RWPE1 (cell line): ENCODE data around the gene MLXIP.

ENCODE experiments used
- CTCF ChIA-PET: fragments of 350-600 bp; sonication (Branson Sonifier 250); formaldehyde crosslinking; extraction: SDS; loops from one replicate; lab custom pipeline; 2021; lab: Yijun Ruan, JAX
- POLR2A ChIA-PET: fragments of 400-600 bp; formaldehyde crosslinking; extraction: SDS; loops from one replicate; lab custom pipeline; 2020; ENCODE audit warnings: antibody characterized with exemption; ENCODE audit not compliant: low non-redundant PET; lab: Yijun Ruan, JAX
- DNase-seq: peaks from one replicate; pipeline ENCODE4 v3.0.0; 2012; ENCODE audit warnings: low spot score
- H3K27ac ChIP-seq: fragments of 450-650 bp; 2 replicates; pipeline ENCODE4 v1.5.1; 2017
- TF ChIP-seq, protein P1 (sequence below): fragments of 450-650 bp; conservative IDR thresholded peaks from 2 replicates; pipeline ENCODE4 v1.5.1; 2017; ENCODE audit warnings: low read depth, mild to moderate bottlenecking

Gene MLXIP

GRCh38 chr12:122152754-122153153 lies 74.2 kb downstream of the MLXIP start:
- TF ChIP-seq, protein P1, sequence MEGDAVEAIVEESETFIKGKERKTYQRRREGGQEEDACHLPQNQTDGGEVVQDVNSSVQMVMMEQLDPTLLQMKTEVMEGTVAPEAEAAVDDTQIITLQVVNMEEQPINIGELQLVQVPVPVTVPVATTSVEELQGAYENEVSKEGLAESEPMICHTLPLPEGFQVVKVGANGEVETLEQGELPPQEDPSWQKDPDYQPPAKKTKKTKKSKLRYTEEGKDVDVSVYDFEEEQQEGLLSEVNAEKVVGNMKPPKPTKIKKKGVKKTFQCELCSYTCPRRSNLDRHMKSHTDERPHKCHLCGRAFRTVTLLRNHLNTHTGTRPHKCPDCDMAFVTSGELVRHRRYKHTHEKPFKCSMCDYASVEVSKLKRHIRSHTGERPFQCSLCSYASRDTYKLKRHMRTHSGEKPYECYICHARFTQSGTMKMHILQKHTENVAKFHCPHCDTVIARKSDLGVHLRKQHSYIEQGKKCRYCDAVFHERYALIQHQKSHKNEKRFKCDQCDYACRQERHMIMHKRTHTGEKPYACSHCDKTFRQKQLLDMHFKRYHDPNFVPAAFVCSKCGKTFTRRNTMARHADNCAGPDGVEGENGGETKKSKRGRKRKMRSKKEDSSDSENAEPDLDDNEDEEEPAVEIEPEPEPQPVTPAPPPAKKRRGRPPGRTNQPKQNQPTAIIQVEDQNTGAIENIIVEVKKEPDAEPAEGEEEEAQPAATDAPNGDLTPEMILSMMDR: no peak
- CTCF ChIA-PET: interaction anchor here (0.7 kb wide), 1 partner anchor 38 kb away, joined by 3 read pairs; no protein-coding TSS in a partner anchor
- no peak overlapping the region for H3K27ac ChIP-seq
- POLR2A ChIA-PET: no interaction called here
- no peak for DNase-seq

DNA sequence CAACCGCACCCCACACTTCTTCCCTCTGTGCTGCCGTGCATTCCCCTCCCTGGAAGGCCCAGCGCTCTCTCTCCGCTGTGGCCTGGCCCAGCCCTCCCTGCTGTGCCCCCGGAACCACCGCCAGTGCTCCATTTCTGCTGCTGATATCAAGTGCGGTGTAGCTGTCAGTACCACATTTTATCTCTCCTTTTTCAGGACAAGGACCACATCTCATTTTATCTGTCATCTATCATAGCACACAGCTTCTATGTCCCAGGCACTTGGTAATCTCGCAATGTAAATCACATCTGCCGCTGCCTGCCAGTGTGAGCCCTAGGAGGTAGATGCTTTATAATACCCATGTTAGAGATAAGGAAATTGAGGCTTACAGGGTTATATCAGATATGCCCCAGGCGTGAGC lies 77.1 kb downstream of the MLXIP start:
- H3K27ac ChIP-seq: no peak overlapping the region
- POLR2A ChIA-PET: no interaction called here
- TF ChIP-seq, protein P1: no peak
- no peak for DNase-seq
- CTCF ChIA-PET: interaction anchor here (1.0 kb wide), 1 partner anchor 35 kb away, joined by 4 read pairs; no protein-coding TSS in a partner anchor

GRCh38 chr12:122158700-122159285 lies 80.2 kb downstream of the MLXIP start:
- no peak overlapping the region for H3K27ac ChIP-seq
- ChIA-PET CTCF (interaction anchor here (0.6 to 1.4 kb wide), 4 partner anchors 32 to 574 kb away, joined by 4 to 5 read pairs (median 4); no protein-coding TSS in a partner anchor), POLR2A (no interaction called here)
- TF ChIP-seq, protein P1: no peak
- DNase-seq: no peak

DNA sequence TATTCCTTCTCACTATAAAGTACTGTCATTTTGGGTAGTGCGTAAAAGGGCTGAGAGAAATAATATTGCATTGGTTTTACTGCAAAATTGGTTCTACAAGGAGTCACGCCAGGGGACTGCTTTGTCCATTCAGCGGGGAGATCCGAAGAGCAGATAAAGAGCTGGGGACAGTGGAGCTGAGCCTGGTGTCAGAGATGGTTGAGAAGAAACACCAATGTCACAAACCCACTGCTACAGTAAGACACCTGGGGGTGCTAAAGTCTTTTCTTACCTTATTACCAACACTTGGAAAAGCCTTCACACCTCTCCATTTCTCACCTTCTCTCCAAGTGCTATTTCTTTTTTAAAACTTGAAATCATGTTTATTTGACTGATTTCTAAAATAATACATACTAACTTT lies 81.3 kb downstream of the MLXIP start:
- ChIA-PET CTCF (interaction anchor here (1.4 kb wide), 1 partner anchor 31 kb away, joined by 5 read pairs; no protein-coding TSS in a partner anchor), POLR2A (no interaction called here)
- no peak overlapping the region for H3K27ac ChIP-seq
- DNase-seq: no peak
- TF ChIP-seq, protein P1: no peak

- ChIA-PET CTCF (interaction anchor here (0.6 kb wide), 2 partner anchors 667 to 681 kb away, joined by 3 read pairs; no protein-coding TSS in a partner anchor), POLR2A (no interaction called here)
- H3K27ac ChIP-seq: no peak overlapping the region
- DNase-seq: no peak
- TF ChIP-seq, protein P1: no peak
These were observed 82.2 kb downstream of the MLXIP start for GRCh38 chr12:122160761-122161160.

DNA sequence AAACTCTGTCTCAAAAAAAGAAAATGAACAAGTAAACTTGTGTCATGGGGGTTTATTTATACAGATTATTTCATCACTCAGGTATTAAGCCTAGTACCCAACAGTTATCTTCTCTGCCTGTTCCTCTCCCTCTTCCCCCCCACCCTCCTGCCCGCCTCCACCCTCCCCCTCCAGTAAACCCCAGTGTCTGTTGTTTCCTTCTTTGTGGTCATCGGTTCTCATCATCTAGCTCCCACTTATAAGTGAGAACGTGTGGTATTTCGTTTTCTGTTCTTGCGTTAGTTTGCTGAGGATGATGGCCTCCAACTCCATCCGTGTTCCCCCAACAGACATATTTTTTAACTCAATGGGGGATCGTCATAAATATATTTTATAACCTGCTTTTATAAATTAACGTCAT lies 83.1 kb downstream of the MLXIP start:
- no peak for DNase-seq
- H3K27ac ChIP-seq: no peak overlapping the region
- POLR2A ChIA-PET: no interaction called here
- CTCF ChIA-PET: interaction anchor here (0.6 kb wide), 1 partner anchor 668 kb away, joined by 3 read pairs; no protein-coding TSS in a partner anchor
- TF ChIP-seq, protein P1: no peak
